Kidney (tissue), 14 donors: ENCODE data around the gene GLIS1. TPM values are rescaled to one million over a fixed set of nuclear protein-coding genes. Genes with fewer than 3 reads are reported as not detected.

Experiments
- DNase-seq, 5 donors: peaks; one replicate each; pipeline ENCODE4 v3.0.0-alpha.2; 2013 to 2020
- FAIRE-seq: peaks from 2 replicates; lab custom pipeline; 2012; peaks lifted over from hg19 to GRCh38; lab: Jason Lieb, UNC
- H3K27ac ChIP-seq, 2 donors: one replicate each; pipeline ENCODE4 v1.7.0; 2013; ENCODE audit warnings: low read depth in 2 of 2, low read length in 2 of 2, inconsistent platforms in 1 of 2
- H3K27me3 ChIP-seq: one replicate; pipeline ENCODE4 v1.7.1; 2013; ENCODE audit warnings: low read length, inconsistent platforms; ENCODE audit not compliant: control insufficient read depth, insufficient read depth
- H3K36me3 ChIP-seq, 3 donors: one replicate each; pipeline versions ENCODE4 v1.7.0 to v1.7.1; 2013; ENCODE audit warnings: low read length in 3 of 3, control low read depth in 1 of 3, inconsistent platforms in 1 of 3; ENCODE audit not compliant: insufficient read depth in 3 of 3, control insufficient read depth in 2 of 3
- H3K4me1 ChIP-seq, 3 donors: one replicate each; pipeline versions ENCODE4 v1.7.0 to v1.7.1; 2013; ENCODE audit warnings: low read length in 3 of 3, inconsistent platforms in 1 of 3, low read depth in 1 of 3; ENCODE audit not compliant: control insufficient read depth in 2 of 3, insufficient read depth in 2 of 3
- H3K4me3 ChIP-seq, 3 donors: one replicate each; pipeline versions ENCODE4 v1.7.0 to v1.8.1; 2013; ENCODE audit warnings: low read length in 3 of 3, control low read depth in 1 of 3, inconsistent platforms in 1 of 3
- H3K9ac ChIP-seq, 3 donors: one replicate each; pipeline versions ENCODE4 v1.7.0 to v1.7.1; 2013; ENCODE audit warnings: low read length in 3 of 3, control low read depth in 1 of 3, inconsistent platforms in 1 of 3
- H3K9me3 ChIP-seq, 3 donors: one replicate each; pipeline versions ENCODE4 v1.7.0 to v1.7.1; 2013; ENCODE audit warnings: low read length in 3 of 3, control low read depth in 1 of 3, inconsistent platforms in 1 of 3; ENCODE audit not compliant: control insufficient read depth in 2 of 3, insufficient read depth in 1 of 3
- intact Hi-C: fragments of 100-400 bp; cut with DNase I; formaldehyde crosslinking; loops from one replicate; pipeline ENCODE4 v1.11.1; 2022
- polyA plus RNA-seq: library from polyadenylated mRNA; stranded (reverse); fragments of 350-450 nt; fragmentation: Illumina TruSeq; extraction: RNeasy Lipid Tissue Mini Kit (QIAGEN cat#74804); gene quantifications from one replicate; pipeline ENCODE4 v1.2.3, GENCODE V29; 2014; ENCODE audit warnings: low read depth, low replicate concordance; ENCODE audit not compliant: insufficient read depth
- total RNA-seq: library from RNA; stranded (reverse); fragmentation: NEBNext Ultra II Directional; extraction: Animal tissue kit (Norgen Biotek cat#: 25700); gene quantifications from one replicate; pipeline ENCODE4 v1.2.1, GENCODE V29; 2021
- TF ChIP-seq, protein P1 (sequence below): IDR thresholded peaks from 3 replicates; pipeline ENCODE4 v1.5.1; 2012; ENCODE audit warnings: mild to moderate bottlenecking, moderate library complexity, borderline replicate concordance; ENCODE audit not compliant: insufficient read depth; ENCODE audit errors: extremely low read depth
- donor health status: control.
- donor health status: control.
- donor health status: control.
- donor health status: control.
- donor health status: control.
- donor health status: DM: yes; HTN: yes; CAD: no.
- donor health status: Normal renal cell carcinoma (clear cell type).

GLIS1 gene
- total and polyA plus RNA-seq, 2 donors from 2014 or later = 3.3 to 3.7 TPM

DNA sequence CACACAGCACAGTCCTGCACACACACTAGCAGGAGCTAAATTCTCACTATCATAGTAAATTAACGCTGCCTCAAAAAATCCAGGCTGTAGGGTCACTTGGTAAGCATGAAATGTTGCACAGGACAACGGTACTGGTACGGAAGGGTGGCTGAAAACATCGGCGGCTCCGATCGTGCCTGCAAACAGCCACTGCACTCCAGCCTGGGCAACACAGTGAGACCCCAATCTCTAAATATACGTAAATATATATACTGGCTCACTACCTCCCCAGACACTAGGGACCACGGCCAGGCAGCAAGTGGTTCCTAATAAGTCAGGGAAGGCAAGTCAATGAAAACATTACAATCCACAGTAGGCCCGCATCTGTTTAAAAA lies 44.3 kb downstream of the GLIS1 start:
- intact Hi-C loops = no loop called here
- Histone ChIP-seq H3K36me3 (no peaks in the 10 kb centered on the region), H3K9ac (no peak overlapping the region), H3K27me3 (no peaks in the 10 kb centered on the region), H3K9me3 (no peaks in the 10 kb centered on the region), H3K27ac (no peak overlapping the region), H3K4me1 (peaks cover 0 to 5% (median 3%) of the 10 kb centered on the region in 3 donors), H3K4me3 (no peak overlapping the region)
- FAIRE-seq = no peak
- TF ChIP-seq, protein P1, sequence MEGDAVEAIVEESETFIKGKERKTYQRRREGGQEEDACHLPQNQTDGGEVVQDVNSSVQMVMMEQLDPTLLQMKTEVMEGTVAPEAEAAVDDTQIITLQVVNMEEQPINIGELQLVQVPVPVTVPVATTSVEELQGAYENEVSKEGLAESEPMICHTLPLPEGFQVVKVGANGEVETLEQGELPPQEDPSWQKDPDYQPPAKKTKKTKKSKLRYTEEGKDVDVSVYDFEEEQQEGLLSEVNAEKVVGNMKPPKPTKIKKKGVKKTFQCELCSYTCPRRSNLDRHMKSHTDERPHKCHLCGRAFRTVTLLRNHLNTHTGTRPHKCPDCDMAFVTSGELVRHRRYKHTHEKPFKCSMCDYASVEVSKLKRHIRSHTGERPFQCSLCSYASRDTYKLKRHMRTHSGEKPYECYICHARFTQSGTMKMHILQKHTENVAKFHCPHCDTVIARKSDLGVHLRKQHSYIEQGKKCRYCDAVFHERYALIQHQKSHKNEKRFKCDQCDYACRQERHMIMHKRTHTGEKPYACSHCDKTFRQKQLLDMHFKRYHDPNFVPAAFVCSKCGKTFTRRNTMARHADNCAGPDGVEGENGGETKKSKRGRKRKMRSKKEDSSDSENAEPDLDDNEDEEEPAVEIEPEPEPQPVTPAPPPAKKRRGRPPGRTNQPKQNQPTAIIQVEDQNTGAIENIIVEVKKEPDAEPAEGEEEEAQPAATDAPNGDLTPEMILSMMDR = no peak
- DNase-seq = no peak

DNA sequence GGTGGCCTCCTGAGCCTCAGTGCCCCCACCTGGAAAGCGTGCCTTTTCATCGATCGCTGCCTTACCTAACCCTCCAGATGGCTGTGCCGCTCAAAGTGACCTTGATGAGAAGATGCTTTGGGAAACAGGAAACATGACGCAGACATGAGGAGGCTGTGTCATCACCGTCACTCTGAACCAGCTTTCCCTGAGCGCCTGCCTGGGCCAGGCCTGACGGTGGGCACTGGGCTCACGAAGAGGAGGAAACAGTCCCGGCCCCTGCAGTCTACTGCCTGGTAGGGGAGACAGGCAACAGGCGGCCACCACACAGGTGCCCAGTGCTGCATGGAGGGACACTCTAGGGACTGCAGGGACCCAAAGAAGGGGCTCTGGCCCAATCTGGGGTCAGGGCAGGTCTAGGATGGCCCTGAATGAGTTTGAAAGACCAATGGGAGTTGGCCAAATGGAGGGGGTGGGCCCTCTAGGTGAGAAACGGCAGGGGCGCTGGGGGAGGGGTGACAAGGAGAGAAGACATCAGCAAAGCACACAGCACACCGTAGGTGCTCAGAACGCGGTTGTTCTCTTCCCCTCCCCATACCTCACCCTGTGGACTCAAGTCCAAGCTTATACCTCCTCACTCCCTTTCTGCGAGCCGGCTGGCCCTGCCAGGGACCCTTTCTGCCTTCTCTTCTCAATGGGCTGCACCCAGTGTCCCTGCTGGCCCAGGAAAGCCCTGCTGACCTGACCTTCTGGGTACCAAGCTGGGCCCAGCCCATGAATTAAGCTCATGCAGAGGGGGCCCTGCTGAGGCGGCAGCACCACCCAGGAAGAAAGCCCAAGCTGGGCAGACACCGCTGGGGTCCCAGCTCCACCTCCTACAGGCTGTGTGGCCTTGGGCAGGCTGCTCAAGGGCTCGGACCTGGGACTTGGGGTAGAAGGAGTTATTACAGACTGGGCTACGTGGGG lies 44.9 kb downstream of the GLIS1 start:
- no peak for FAIRE-seq
- intact Hi-C loops = no loop called here

DNA sequence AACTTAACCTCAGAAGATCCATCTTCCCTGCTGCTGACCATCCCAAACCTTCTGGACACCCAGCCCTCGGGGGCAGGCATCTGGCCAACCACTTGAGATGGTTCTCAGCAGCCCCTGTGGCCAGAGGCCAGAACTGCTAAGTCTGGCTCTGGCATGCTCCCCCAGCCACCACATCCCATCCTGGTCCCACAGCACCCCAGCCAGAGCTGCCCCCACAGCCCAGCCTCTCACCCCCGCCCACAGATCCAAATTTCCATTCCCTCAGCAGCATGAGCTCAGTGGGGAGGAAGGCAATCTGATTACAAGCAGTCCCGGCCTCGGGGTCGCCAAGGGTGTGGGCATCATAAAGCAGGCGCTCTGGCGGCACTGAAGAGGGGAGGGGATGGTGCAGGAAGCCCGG lies 45.6 kb downstream of the GLIS1 start:
- TF ChIP-seq, protein P1 = no peak
- no peaks in the 10 kb centered on the region for H3K27me3 ChIP-seq
- H3K4me3 ChIP-seq = no peak overlapping the region
- H3K27ac ChIP-seq = no peak overlapping the region
- no peaks in the 10 kb centered on the region for H3K9me3 ChIP-seq
- FAIRE-seq (no peak), DNase-seq (peak in 3 of 5 donors; percentile 21 to 49 (median 40))
- H3K9ac ChIP-seq = no peak overlapping the region
- H3K36me3 ChIP-seq = no peaks in the 10 kb centered on the region
- intact Hi-C loops = no loop called here
- peaks cover 0 to 3% (median 2%) of the 10 kb centered on the region in 3 donors for H3K4me1 ChIP-seq

More for the DNA sequence above, 44.9 kb downstream of the GLIS1 start:
- TF ChIP-seq, protein P1 = no peak
- no peak overlapping the region for H3K4me3 ChIP-seq
- H3K36me3 ChIP-seq = no peaks in the 10 kb centered on the region
- no peak overlapping the region for H3K9ac ChIP-seq
- H3K27me3 ChIP-seq = no peaks in the 10 kb centered on the region
- H3K4me1 ChIP-seq = peaks cover 0 to 5% (median 3%) of the 10 kb centered on the region in 3 donors
- no peak for DNase-seq
- H3K9me3 ChIP-seq = no peaks in the 10 kb centered on the region
- H3K27ac ChIP-seq = no peak overlapping the region
